ENCODE measurements around the gene MTPN.

Gene MTPN

DNA sequence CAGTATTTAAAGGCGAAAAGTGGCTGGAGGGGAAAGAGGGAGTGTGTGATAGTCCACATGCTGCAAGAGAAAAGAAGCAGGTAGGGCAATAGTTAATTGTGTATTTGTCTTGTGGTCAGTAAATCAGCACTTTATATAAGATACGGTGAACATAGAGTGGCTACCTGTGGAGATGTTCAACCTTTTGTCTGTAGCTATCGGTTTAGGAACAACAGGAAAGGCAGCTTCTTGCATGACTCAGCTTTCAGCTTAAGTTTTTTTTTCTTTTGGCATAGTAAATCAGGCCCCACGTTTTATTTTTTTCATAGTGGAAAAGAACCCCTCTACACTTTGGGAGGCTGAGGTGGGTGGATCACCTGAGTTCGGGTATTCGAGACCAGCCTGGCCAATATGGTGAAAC, 14.2 kb upstream of the MTPN start:
- no peak overlapping the region for H3K27ac ChIP-seq (ENCODE audit: insufficient read depth, low read depth, low read length, poor library complexity, severe bottlenecking)
- H3K9me3 ChIP-seq (ENCODE audit: control insufficient read depth, low read length) = no peaks in the 10 kb centered on the region
- no peaks in the 10 kb centered on the region for H3K4me1 ChIP-seq (ENCODE audit: control insufficient read depth, insufficient read depth, low read length)
- 80 to 86% methylated on average over 6 of the region's 6 CpGs for WGBS, 2 experiments
- no peaks in the 10 kb centered on the region for H3K27me3 ChIP-seq (ENCODE audit: control insufficient read depth, insufficient read depth, low read length, poor library complexity, severe bottlenecking)
- no peaks in the 10 kb centered on the region for H3K36me3 ChIP-seq (ENCODE audit: control insufficient read depth, insufficient read depth, low read length)
- no peak overlapping the region for H3K4me3 ChIP-seq (ENCODE audit: insufficient read depth, low read depth, low read length)

DNA sequence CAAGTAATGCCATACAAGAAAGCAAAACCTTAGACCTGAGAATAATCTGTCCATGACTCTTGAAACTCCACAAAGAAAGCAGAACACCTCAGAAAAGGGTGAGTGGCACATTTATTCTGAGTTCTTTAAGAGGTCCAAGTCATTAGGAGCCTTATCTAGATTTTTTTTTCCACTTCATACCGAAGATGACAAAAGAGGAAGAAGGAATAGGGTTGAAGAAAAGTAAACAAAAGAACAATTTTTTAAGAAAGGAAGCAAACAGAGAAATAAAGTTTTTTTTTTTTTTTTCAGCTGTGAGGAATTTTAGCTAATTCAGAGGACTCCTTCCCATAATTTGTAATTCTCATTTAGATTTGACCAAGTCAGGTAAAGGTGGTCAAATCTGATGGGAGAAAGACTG, 13.1 kb upstream of the MTPN start:
- Histone ChIP-seq H3K27ac (ENCODE audit: insufficient read depth, low read depth, low read length, poor library complexity, severe bottlenecking) (no peak overlapping the region), H3K4me1 (ENCODE audit: control insufficient read depth, insufficient read depth, low read length) (no peaks in the 10 kb centered on the region), H3K4me3 (ENCODE audit: insufficient read depth, low read depth, low read length) (no peak overlapping the region), H3K36me3 (ENCODE audit: control insufficient read depth, insufficient read depth, low read length) (no peaks in the 10 kb centered on the region), H3K9me3 (ENCODE audit: control insufficient read depth, low read length) (no peaks in the 10 kb centered on the region), H3K27me3 (ENCODE audit: control insufficient read depth, insufficient read depth, low read length, poor library complexity, severe bottlenecking) (no peaks in the 10 kb centered on the region)
- 100% methylated on average over 1 of the region's 1 CpG; no CpG with 5 or more reads in 1 of the 2 experiments for WGBS, 2 experiments

DNA sequence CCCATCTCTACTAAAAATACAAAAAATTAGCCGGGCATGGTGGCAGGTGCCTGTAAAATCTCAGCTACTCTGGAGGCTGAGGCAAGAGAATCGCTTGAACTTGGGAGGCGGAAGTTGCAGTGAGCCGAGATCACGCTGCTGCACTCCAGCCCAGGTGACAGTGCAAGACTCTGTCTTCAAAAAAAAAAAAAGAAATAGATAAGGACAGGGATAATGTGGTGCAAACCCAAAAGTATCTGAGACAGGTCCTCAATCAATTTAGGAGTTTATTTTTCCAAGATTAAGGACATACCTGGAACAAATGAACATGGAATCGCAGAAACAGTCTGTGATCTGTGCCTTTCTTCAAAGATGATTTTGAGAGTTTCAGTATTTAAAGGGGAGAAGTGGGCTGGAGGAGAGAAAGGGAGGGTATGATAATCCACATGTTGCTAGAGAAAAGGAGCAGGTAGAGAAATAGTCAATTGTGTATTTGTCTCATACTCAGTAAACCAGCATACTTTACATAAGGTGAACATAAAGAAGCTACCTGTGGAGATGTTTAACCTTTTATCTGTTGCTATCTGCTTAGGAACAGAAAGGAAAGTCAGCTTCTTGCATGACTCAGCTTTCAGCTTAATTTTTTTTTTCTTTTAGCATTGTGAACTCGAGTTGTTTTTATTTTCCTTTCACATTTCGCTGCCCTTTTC, 4.9 kb upstream of the MTPN start:
- no peaks in the 10 kb centered on the region for H3K9me3 ChIP-seq (ENCODE audit: control insufficient read depth, low read length)
- no peak overlapping the region for H3K27ac ChIP-seq (ENCODE audit: insufficient read depth, low read depth, low read length, poor library complexity, severe bottlenecking)
- WGBS, 2 experiments = 90 to 92% methylated on average over 8 of the region's 8 CpGs
- no peaks in the 10 kb centered on the region for H3K36me3 ChIP-seq (ENCODE audit: control insufficient read depth, insufficient read depth, low read length)
- no peaks in the 10 kb centered on the region for H3K4me1 ChIP-seq (ENCODE audit: control insufficient read depth, insufficient read depth, low read length)
- no peak overlapping the region for H3K4me3 ChIP-seq (ENCODE audit: insufficient read depth, low read depth, low read length)
- no peaks in the 10 kb centered on the region for H3K27me3 ChIP-seq (ENCODE audit: control insufficient read depth, insufficient read depth, low read length, poor library complexity, severe bottlenecking)

- 91 to 93% methylated on average over 3 of the region's 3 CpGs for WGBS, 2 experiments
- Histone ChIP-seq H3K4me3 (ENCODE audit: insufficient read depth, low read depth, low read length) (no peak overlapping the region), H3K27me3 (ENCODE audit: control insufficient read depth, insufficient read depth, low read length, poor library complexity, severe bottlenecking) (no peaks in the 10 kb centered on the region), H3K4me1 (ENCODE audit: control insufficient read depth, insufficient read depth, low read length) (peaks cover 4% of the 10 kb centered on the region), H3K27ac (ENCODE audit: insufficient read depth, low read depth, low read length, poor library complexity, severe bottlenecking) (no peak overlapping the region), H3K9me3 (ENCODE audit: control insufficient read depth, low read length) (no peaks in the 10 kb centered on the region), H3K36me3 (ENCODE audit: control insufficient read depth, insufficient read depth, low read length) (no peaks in the 10 kb centered on the region)
These were observed 3.6 kb upstream of the MTPN start for GRCh38 chr7:135980665-135981180.

GRCh38 chr7:135980012-135980551, 2.9 kb upstream of the MTPN start:
- Histone ChIP-seq H3K9me3 (ENCODE audit: control insufficient read depth, low read length) (no peaks in the 10 kb centered on the region), H3K4me1 (ENCODE audit: control insufficient read depth, insufficient read depth, low read length) (peaks cover 5% of the 10 kb centered on the region), H3K27me3 (ENCODE audit: control insufficient read depth, insufficient read depth, low read length, poor library complexity, severe bottlenecking) (no peaks in the 10 kb centered on the region), H3K27ac (ENCODE audit: insufficient read depth, low read depth, low read length, poor library complexity, severe bottlenecking) (no peak overlapping the region), H3K36me3 (ENCODE audit: control insufficient read depth, insufficient read depth, low read length) (no peaks in the 10 kb centered on the region), H3K4me3 (ENCODE audit: insufficient read depth, low read depth, low read length) (no peak overlapping the region)
- 78 to 96% methylated on average over 2 of the region's 2 CpGs for WGBS, 2 experiments

DNA sequence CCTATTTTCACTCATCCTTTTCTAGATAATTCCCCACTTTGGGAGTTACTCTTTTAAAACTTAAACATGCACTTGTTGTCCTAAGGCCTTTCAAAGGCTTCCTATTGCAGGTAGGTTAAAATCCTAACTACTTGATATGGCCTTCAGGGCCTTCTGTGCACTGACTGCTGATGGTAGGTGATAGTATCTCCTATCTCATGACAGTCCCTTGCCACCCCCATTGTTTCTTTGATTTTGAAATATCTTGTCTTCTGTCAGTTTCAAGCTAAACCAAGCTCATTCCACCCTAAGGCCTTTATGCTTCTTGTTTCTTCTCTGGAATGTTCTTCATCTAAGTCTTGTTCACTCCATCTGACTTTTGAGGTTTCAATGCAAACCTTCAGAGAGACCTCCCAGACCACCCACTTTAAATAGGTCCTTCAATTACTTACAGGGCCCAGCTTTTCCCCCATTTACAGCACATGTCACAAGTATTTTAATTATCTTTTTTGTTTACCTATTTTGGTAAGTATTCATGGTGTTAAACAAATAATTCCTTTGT, 2.4 kb upstream of the MTPN start:
- no peaks in the 10 kb centered on the region for H3K36me3 ChIP-seq (ENCODE audit: control insufficient read depth, insufficient read depth, low read length)
- H3K4me1 ChIP-seq (ENCODE audit: control insufficient read depth, insufficient read depth, low read length) = peaks cover 5% of the 10 kb centered on the region
- no peaks in the 10 kb centered on the region for H3K27me3 ChIP-seq (ENCODE audit: control insufficient read depth, insufficient read depth, low read length, poor library complexity, severe bottlenecking)
- no peaks in the 10 kb centered on the region for H3K9me3 ChIP-seq (ENCODE audit: control insufficient read depth, low read length)
- H3K4me3 ChIP-seq (ENCODE audit: insufficient read depth, low read depth, low read length) = no peak overlapping the region
- H3K27ac ChIP-seq (ENCODE audit: insufficient read depth, low read depth, low read length, poor library complexity, severe bottlenecking) = no peak overlapping the region

DNA sequence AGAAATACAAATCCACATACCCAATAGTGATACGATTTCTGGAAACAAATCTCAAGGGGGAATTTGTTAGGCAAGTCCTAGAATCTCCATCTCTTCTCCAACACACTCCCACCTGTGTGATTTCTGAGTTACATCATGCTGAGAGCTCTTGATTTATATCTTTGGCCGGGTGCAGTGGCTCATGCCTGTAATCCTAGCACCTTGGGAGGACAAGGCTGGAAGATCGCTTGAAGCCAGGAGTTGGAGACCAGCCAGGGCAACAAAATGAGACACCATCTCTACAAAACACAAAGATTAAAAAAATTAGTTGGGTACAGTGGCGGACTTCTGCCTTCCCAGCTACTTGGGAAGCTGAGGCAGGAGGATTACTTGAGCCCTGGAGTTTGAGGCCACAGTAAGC, 1.5 kb upstream of the MTPN start:
- WGBS, 2 experiments = 95 to 96% methylated on average over 4 of the region's 4 CpGs
- Histone ChIP-seq H3K9me3 (ENCODE audit: control insufficient read depth, low read length) (no peaks in the 10 kb centered on the region), H3K36me3 (ENCODE audit: control insufficient read depth, insufficient read depth, low read length) (no peaks in the 10 kb centered on the region), H3K27me3 (ENCODE audit: control insufficient read depth, insufficient read depth, low read length, poor library complexity, severe bottlenecking) (no peaks in the 10 kb centered on the region), H3K4me3 (ENCODE audit: insufficient read depth, low read depth, low read length) (no peak overlapping the region), H3K4me1 (ENCODE audit: control insufficient read depth, insufficient read depth, low read length) (peaks cover 5% of the 10 kb centered on the region), H3K27ac (ENCODE audit: insufficient read depth, low read depth, low read length, poor library complexity, severe bottlenecking) (no peak overlapping the region)

DNA sequence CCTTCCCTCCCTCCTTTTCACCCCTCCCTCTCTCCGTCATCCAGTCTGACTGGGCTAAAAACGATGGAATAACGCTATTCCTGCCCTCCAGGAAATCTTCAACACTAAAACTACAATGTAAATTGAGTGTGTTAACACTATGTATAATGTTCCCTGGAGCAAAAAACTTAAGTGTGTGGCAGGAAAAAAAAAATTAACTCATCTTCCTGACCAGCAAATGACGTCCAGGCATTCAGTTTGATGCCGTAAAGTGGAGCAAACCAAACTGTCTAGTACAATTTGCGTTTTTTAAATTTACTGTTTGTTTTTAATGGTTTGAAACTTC, 545 bp upstream of the MTPN start:
- H3K27me3 ChIP-seq (ENCODE audit: control insufficient read depth, insufficient read depth, low read length, poor library complexity, severe bottlenecking) = no peaks in the 10 kb centered on the region
- H3K36me3 ChIP-seq (ENCODE audit: control insufficient read depth, insufficient read depth, low read length) = no peaks in the 10 kb centered on the region
- no peak overlapping the region for H3K27ac ChIP-seq (ENCODE audit: insufficient read depth, low read depth, low read length, poor library complexity, severe bottlenecking)
- WGBS, 2 experiments = 89% methylated on average over 3 of the region's 6 CpGs
- H3K4me1 ChIP-seq (ENCODE audit: control insufficient read depth, insufficient read depth, low read length) = peaks cover 5% of the 10 kb centered on the region
- peak overlapping the region; percentile 62 for H3K4me3 ChIP-seq (ENCODE audit: insufficient read depth, low read depth, low read length)
- no peaks in the 10 kb centered on the region for H3K9me3 ChIP-seq (ENCODE audit: control insufficient read depth, low read length)

- no peak overlapping the region for H3K27ac ChIP-seq (ENCODE audit: insufficient read depth, low read depth, low read length, poor library complexity, severe bottlenecking)
- H3K4me1 ChIP-seq (ENCODE audit: control insufficient read depth, insufficient read depth, low read length) = peaks cover 5% of the 10 kb centered on the region
- 10 to 14% methylated on average over 12 to 13 of the region's 13 CpGs for WGBS, 2 experiments
- H3K9me3 ChIP-seq (ENCODE audit: control insufficient read depth, low read length) = no peaks in the 10 kb centered on the region
- peak overlapping the region; percentile 62 for H3K4me3 ChIP-seq (ENCODE audit: insufficient read depth, low read depth, low read length)
- no peaks in the 10 kb centered on the region for H3K36me3 ChIP-seq (ENCODE audit: control insufficient read depth, insufficient read depth, low read length)
- H3K27me3 ChIP-seq (ENCODE audit: control insufficient read depth, insufficient read depth, low read length, poor library complexity, severe bottlenecking) = no peaks in the 10 kb centered on the region
These were observed 700 bp downstream of the MTPN start for GRCh38 chr7:135976312-135977006.

DNA sequence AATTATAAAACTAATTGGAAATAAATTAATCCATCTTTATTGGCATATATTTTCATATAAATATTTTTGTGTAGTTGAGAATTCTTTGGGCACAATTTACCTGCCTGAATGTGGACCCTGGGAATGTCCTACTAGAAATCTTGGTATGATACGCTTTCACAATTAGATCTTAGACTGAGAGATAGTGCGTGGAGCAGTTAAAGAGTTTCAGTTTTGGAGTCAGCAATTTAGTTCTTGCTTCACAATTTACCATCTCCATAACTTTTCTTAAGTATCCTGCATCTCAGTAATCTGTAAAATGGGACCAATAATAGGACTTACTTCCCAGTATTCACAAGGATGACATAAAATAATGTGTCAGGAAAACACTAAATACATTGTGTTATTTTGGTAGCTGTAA, 2.0 kb downstream of the MTPN start:
- WGBS, 2 experiments = 98 to 100% methylated on average over 2 of the region's 2 CpGs

More for the DNA sequence above, 2.0 kb downstream of the MTPN start:
- Histone ChIP-seq H3K27ac (ENCODE audit: insufficient read depth, low read depth, low read length, poor library complexity, severe bottlenecking) (no peak overlapping the region), H3K4me1 (ENCODE audit: control insufficient read depth, insufficient read depth, low read length) (peaks cover 5% of the 10 kb centered on the region), H3K9me3 (ENCODE audit: control insufficient read depth, low read length) (no peaks in the 10 kb centered on the region), H3K36me3 (ENCODE audit: control insufficient read depth, insufficient read depth, low read length) (no peaks in the 10 kb centered on the region), H3K27me3 (ENCODE audit: control insufficient read depth, insufficient read depth, low read length, poor library complexity, severe bottlenecking) (no peaks in the 10 kb centered on the region), H3K4me3 (ENCODE audit: insufficient read depth, low read depth, low read length) (no peak overlapping the region)

All from ectodermal cell (in vitro differentiated cells).